Effector memory CD4-positive, alpha-beta T cell (primary cell): ENCODE results near the gene RARA.

ENCODE experiments used
- DNase-seq, 3 donors: peaks; one replicate each; pipeline ENCODE4 v3.0.0-alpha.2; 2020
- H3K27ac ChIP-seq: 2 replicates; pipeline ENCODE4 v1.7.0; 2013; ENCODE audit warnings: mild to moderate bottlenecking, low read length, moderate library complexity; ENCODE audit not compliant: insufficient read depth, poor library complexity, severe bottlenecking
- H3K27me3 ChIP-seq: replicated peaks from 2 replicates; pipeline ENCODE4 v1.7.0; 2013; ENCODE audit warnings: mild to moderate bottlenecking, low read length; ENCODE audit not compliant: insufficient read depth, control insufficient read depth, poor library complexity, severe bottlenecking
- H3K36me3 ChIP-seq: 2 replicates; pipeline ENCODE4 v1.7.0; 2013; ENCODE audit warnings: mild to moderate bottlenecking, low read length, moderate library complexity; ENCODE audit not compliant: control insufficient read depth, insufficient read depth
- H3K4me1 ChIP-seq: 2 replicates; pipeline ENCODE4 v1.7.0; 2013; ENCODE audit warnings: low read length, mild to moderate bottlenecking; ENCODE audit not compliant: control insufficient read depth, insufficient read depth, poor library complexity, severe bottlenecking
- H3K4me3 ChIP-seq: 2 replicates; pipeline ENCODE4 v1.7.0; 2013; ENCODE audit warnings: low read length, low read depth, mild to moderate bottlenecking; ENCODE audit not compliant: insufficient read depth, poor library complexity, severe bottlenecking
- H3K9me3 ChIP-seq: 2 replicates; pipeline ENCODE4 v1.7.0; 2013; ENCODE audit warnings: mild to moderate bottlenecking, low read length, moderate library complexity; ENCODE audit not compliant: control insufficient read depth

The RARA gene

DNA sequence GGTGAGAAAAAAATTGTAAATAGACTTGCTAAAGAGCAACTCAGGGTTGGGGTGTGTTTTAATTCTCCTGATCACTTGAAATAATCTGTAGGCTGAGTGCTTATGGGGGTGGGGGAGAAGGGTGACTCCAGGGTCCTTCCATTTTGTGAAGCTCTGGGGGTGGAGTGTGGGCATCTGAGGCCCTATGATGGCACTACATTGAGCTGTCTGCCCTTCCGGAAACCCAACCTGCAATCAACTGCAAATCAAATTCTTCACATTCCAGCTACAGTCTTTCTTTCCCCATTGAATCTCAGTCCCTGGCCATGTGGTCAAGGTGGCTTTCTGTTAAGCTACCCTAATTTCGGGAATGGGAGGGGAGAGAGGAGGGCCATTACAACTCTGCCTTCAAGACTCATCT is 27.3 kb upstream of the RARA start:
- Histone ChIP-seq H3K27ac (peak overlapping the region; percentile 0), H3K4me1 (peaks cover 5% of the 10 kb centered on the region), H3K4me3 (no peak overlapping the region), H3K36me3 (peaks cover 39% of the 10 kb centered on the region), H3K9me3 (no peaks in the 10 kb centered on the region), H3K27me3 (no peaks in the 10 kb centered on the region)
- no peak for DNase-seq

DNA sequence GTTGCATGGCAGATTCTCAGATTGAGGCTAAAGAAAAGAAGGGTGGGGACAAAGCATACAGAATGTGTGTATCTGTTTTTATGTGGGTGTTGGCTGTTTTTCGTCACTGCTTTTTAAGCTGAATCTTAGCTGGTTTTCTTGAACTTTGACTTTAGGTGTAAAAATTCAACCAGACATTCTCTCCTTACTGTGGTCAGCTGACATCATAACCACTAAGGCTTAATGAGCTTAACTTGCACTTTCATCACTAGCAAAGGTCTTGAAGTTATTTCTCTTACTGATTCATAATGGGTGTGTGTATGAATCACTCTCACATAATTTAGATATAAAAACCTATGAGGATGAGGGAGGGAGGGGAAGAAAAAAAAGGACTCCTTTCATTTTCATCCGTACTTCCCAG is 25.3 kb upstream of the RARA start:
- no peak overlapping the region for H3K27ac ChIP-seq
- DNase-seq: no peak

DNA sequence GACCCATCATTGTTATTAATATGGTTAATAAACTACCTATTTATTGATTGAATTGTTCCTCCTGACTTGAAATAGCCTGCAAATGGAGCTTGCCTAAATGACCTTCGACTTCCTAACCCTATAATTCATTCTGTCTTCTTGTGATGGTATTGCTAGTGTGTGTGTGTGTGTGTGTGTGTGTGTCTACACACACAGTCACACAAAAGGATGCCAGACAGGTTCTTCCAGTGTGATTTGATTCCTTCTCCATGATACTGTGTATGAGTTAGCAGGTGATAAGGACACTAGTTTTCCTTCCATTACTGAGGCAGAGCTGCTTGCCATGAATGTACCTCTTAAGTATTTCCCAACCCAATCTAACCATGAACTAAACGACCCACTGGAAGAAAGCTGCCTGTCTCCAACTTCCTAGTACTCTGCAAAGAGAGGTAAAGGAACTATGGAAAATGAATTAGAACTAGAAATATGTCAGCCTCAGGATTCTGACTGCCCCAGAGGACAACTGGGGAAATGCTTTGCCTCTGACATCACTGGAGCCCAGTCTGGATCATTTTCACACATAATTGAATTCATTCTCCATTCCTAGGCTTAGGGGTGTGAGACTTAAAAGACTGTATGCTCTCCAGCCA is 24.8 kb upstream of the RARA start:
- no peak overlapping the region for H3K27ac ChIP-seq
- peaks cover 21% of the 10 kb centered on the region for H3K36me3 ChIP-seq
- peaks cover 9% of the 10 kb centered on the region for H3K4me1 ChIP-seq
- no peaks in the 10 kb centered on the region for H3K27me3 ChIP-seq
- H3K4me3 ChIP-seq: no peak overlapping the region
- H3K9me3 ChIP-seq: no peaks in the 10 kb centered on the region
- DNase-seq: no peak

More for the DNA sequence above, 25.3 kb upstream of the RARA start:
- Histone ChIP-seq H3K27me3 (no peaks in the 10 kb centered on the region), H3K4me3 (no peak overlapping the region), H3K4me1 (peaks cover 9% of the 10 kb centered on the region), H3K36me3 (peaks cover 26% of the 10 kb centered on the region), H3K9me3 (no peaks in the 10 kb centered on the region)

DNA sequence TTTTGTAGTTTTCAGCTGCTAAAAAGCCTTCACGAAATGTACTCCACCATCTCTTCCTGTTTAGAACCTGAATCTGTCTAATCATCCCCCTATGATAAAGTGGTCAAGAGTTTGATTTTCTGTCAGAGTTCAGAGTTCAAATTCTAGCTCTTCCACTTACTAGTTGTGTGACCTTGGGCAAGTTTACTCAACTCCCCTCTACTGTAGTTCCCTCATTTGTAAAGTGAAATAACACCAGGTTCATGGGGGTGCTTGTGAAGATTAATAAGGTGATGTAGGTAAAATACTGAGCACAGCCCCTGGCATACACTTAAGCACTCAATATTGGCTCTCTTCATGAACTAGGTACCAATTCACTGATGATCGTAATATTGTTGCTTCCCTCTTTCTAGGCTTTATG is 22.5 kb upstream of the RARA start:
- no peak for DNase-seq
- Histone ChIP-seq H3K4me3 (no peak overlapping the region), H3K9me3 (no peaks in the 10 kb centered on the region), H3K36me3 (peaks cover 1% of the 10 kb centered on the region), H3K4me1 (peaks cover 9% of the 10 kb centered on the region), H3K27ac (no peak overlapping the region), H3K27me3 (no peaks in the 10 kb centered on the region)

DNA sequence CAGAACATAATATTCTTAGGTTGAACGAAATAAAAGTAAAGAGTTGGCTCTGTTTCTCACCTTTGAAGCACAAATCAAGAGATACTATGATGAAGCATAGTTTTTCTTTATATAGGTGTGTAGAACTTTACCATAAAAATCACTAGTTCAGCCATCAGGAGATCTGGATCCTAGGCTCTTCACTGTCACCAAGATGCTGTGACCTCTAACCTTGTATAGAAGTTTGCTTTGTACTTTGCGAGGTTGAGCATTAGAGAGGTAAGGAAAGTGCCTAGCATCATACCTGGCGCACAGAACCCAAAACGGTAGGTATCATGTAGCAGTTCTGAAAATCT is 21.9 kb upstream of the RARA start:
- no peak for DNase-seq
- Histone ChIP-seq H3K27me3 (no peaks in the 10 kb centered on the region), H3K36me3 (no peaks in the 10 kb centered on the region), H3K4me3 (no peak overlapping the region), H3K4me1 (peaks cover 9% of the 10 kb centered on the region), H3K9me3 (no peaks in the 10 kb centered on the region), H3K27ac (peak overlapping the region; percentile 49)

DNA sequence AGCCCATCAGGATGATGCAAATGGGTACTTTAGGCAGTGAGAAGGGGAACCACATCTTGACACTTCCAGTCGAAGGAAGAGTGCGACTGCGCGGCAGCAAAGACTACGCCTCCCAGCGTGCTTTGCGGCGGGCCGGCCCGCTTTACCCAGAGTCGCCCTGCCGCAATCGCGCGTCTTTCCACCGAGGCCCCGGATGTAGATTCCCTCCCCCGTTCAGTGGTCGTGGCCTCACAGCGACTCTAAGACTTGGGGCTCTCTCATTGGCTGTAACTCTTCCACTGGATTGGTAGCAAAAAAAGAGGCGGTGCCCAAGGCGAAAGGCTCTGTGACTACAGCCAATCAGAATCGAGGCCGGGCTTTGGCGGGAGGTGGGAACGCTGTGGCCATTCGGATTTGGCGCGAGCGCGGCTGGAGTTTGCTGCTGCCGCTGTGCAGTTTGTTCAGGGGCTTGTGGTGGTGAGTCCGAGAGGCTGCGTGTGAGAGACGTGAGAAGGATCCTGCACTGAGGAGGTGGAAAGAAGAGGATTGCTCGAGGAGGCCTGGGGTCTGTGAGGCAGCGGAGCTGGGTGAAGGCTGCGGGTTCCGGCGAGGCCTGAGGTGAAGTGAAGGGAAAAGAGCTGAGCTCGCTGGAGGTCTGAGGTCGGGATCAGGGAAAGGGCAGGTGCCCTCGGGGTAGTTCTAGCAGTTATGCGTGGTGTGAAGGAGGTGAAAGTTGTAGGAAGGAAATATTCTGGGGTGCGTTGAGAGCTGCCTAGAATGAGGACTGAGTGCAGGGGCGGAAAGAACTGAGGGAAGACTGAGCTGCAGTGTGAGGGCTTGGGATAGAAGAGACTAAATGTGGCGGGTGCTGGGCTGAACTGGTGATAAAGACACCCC is 21.2 kb upstream of the RARA start, which contains the start of gene CDC6:
Gene CDC6, plus strand, starts transcription at position 386 of the 876 bp plus-strand sequence. CDS start 1,542 bp downstream, outside the sequence.
- Histone ChIP-seq H3K4me1 (peaks cover 9% of the 10 kb centered on the region), H3K36me3 (no peaks in the 10 kb centered on the region), H3K27me3 (no peaks in the 10 kb centered on the region), H3K27ac (peak within 1 kb of the TSS; percentile 49), H3K9me3 (no peaks in the 10 kb centered on the region), H3K4me3 (peak within 1 kb of the TSS; percentile 90)
- peak; percentile 97 to 98 (median 98) for DNase-seq

DNA sequence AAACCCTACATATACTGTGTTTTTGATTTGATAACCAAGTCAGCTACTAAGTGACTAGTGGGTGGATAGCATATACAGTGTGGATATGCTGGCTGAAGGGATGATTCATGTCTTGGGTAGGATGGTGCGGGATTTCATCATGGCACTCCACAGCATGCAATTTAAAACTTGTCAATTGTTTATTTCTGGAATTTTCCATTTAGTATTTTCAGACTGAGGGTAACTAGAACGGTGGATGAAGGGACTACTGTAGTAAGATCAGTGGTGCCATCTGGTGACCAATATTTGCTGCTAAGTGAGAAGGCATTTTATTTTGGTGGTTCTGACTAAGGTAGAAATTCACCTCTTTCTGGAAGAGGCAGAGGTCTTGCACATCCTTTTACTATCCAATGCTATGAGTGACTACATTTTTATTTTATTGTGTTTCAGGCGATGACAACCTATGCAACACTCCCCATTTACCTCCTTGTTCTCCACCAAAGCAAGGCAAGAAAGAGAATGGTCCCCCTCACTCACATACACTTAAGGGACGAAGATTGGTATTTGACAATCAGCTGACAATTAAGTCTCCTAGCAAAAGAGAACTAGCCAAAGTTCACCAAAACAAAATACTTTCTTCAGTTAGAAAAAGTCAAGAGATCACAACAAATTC is 18.2 kb upstream of the RARA start:
- no peaks in the 10 kb centered on the region for H3K27me3 ChIP-seq
- no peaks in the 10 kb centered on the region for H3K36me3 ChIP-seq
- H3K9me3 ChIP-seq: no peaks in the 10 kb centered on the region
- no peak overlapping the region for H3K27ac ChIP-seq
- no peak overlapping the region for H3K4me3 ChIP-seq
- DNase-seq: peak in 1 of 3 donors; percentile 9
- peaks cover 4% of the 10 kb centered on the region for H3K4me1 ChIP-seq

DNA sequence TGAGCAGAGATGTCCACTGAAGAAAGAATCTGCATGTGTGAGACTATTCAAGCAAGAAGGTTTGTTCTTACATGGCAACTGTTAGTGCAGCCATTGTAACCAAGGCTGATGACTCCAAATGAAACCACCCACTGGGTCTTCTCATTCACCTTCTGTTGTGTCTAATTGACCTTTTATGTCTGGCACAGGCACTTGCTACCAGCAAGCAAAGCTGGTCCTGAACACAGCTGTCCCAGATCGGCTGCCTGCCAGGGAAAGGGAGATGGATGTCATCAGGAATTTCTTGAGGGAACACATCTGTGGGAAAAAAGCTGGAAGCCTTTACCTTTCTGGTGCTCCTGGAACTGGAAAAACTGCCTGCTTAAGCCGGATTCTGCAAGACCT is 17.7 kb upstream of the RARA start:
- no peak for DNase-seq
- Histone ChIP-seq H3K36me3 (no peaks in the 10 kb centered on the region), H3K4me3 (no peak overlapping the region), H3K27ac (no peak overlapping the region), H3K9me3 (no peaks in the 10 kb centered on the region), H3K4me1 (peaks cover 4% of the 10 kb centered on the region), H3K27me3 (no peaks in the 10 kb centered on the region)

DNA sequence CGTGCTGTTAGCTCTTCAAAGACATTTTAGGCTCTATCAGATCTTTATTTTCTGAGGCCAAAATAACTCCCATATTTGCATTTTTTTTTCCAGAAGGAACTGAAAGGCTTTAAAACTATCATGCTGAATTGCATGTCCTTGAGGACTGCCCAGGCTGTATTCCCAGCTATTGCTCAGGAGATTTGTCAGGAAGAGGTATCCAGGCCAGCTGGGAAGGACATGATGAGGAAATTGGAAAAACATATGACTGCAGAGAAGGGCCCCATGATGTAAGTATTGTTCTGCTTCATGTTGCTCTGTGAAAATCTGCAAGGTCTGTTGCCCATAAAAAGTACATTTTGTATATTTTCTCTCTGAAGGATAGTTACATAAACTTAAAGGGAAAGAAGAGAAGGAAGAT is 15.6 kb upstream of the RARA start:
- Histone ChIP-seq H3K27me3 (no peaks in the 10 kb centered on the region), H3K4me1 (no peaks in the 10 kb centered on the region), H3K4me3 (no peak overlapping the region), H3K27ac (no peak overlapping the region), H3K9me3 (no peaks in the 10 kb centered on the region), H3K36me3 (no peaks in the 10 kb centered on the region)
- no peak for DNase-seq
